Activated naive CD4-positive, alpha-beta T cell treated with Interleukin-2 at 50 U/mL for 16 hours (primary cell): ENCODE measurements around the gene CDH2.

Experiments
- DNase-seq: peaks from one replicate; pipeline ENCODE4 v3.0.0-alpha.2; 2020

Gene CDH2

GRCh38 chr18:28126768-28127167 is 50.2 kb downstream of the CDH2 start:
- DNase-seq: no peak

- no peak for DNase-seq
These were observed 51.9 kb downstream of the CDH2 start for GRCh38 chr18:28125051-28125450.

GRCh38 chr18:28124131-28125029 is 52.5 kb downstream of the CDH2 start:
- DNase-seq: no peak

GRCh38 chr18:28123401-28124030 is 53.4 kb downstream of the CDH2 start:
- no peak for DNase-seq

- DNase-seq: no peak
These were observed 56.0 kb downstream of the CDH2 start for GRCh38 chr18:28120828-28121515.

- no peak for DNase-seq
These were observed 60.5 kb downstream of the CDH2 start for GRCh38 chr18:28116461-28116860.

GRCh38 chr18:28115149-28115550 is 61.8 kb downstream of the CDH2 start:
- DNase-seq: no peak

GRCh38 chr18:28114472-28114871 is 62.5 kb downstream of the CDH2 start:
- DNase-seq: no peak

GRCh38 chr18:28113271-28114029 is 63.5 kb downstream of the CDH2 start:
- no peak for DNase-seq

GRCh38 chr18:28112056-28112470 is 64.9 kb downstream of the CDH2 start:
- no peak for DNase-seq

GRCh38 chr18:28110924-28111323 is 66.0 kb downstream of the CDH2 start:
- DNase-seq: no peak

- DNase-seq: no peak
These were observed 67.0 kb downstream of the CDH2 start for GRCh38 chr18:28109781-28110560.

- no peak for DNase-seq
These were observed 68.1 kb downstream of the CDH2 start for GRCh38 chr18:28108814-28109213.

- no peak for DNase-seq
These were observed 68.7 kb downstream of the CDH2 start for GRCh38 chr18:28108254-28108653.

GRCh38 chr18:28099237-28099636 is 77.7 kb downstream of the CDH2 start:
- DNase-seq: no peak

- no peak for DNase-seq
These were observed 81.3 kb downstream of the CDH2 start for GRCh38 chr18:28095631-28096030.

- DNase-seq: no peak
These were observed 81.9 kb downstream of the CDH2 start for GRCh38 chr18:28095041-28095440.

- DNase-seq: no peak
These were observed 85.7 kb downstream of the CDH2 start for GRCh38 chr18:28091197-28091596.

- no peak for DNase-seq
These were observed 88.5 kb downstream of the CDH2 start for GRCh38 chr18:28088477-28088876.

GRCh38 chr18:28086670-28087552 is 90.0 kb downstream of the CDH2 start:
- DNase-seq: no peak

GRCh38 chr18:28081516-28081915 is 95.4 kb downstream of the CDH2 start:
- no peak for DNase-seq
